Thyroid gland (tissue), 4 donors: ENCODE measurements around the gene RBCK1.

Source experiments
- CTCF ChIP-seq, 6 experiments: fragments of 200-600 bp in 3 of 6; fragments of 450-650 bp in 3 of 6; sonication (generic) in 3 of 6; IDR thresholded peaks; one replicate each; pipeline ENCODE4 v1.5.1; 2016 to 2019; ENCODE audit warnings: antibody characterized with exemption in 6 of 6, mild to moderate bottlenecking in 2 of 6, inconsistent platforms in 1 of 6, moderate library complexity in 1 of 6
- POLR2A ChIP-seq, 2 donors: fragments of 450-650 bp; IDR thresholded peaks; one replicate each; pipeline ENCODE4 v1.6.1; 2017; ENCODE audit warnings: antibody characterized with exemption in 2 of 2, mild to moderate bottlenecking in 2 of 2, moderate library complexity in 1 of 2

- TF ChIP-seq CTCF (IDR thresholded peaks at IDR 0.05) (no peak), POLR2A (IDR thresholded peaks at IDR 0.05) (no peak)
Measured at GRCh38 chr20:479487-479886, 71.4 kb downstream of the RBCK1 start.
